ENCODE data around the gene ASCC1. TPM values are rescaled to one million over a fixed set of nuclear protein-coding genes. Genes with fewer than 3 reads are reported as not detected.
"Not testable (repeated sequence)": the region's sequence is repeated elsewhere in the genome, so short reads cannot be mapped to it uniquely, and the experiment has no call there.

Gene ASCC1
- total RNA-seq, 8 experiments from 2014 or later: 28.1 to 51.0 (median 37.3) TPM

GRCh38 chr10:72255977-72256729 is 40.1 kb upstream of the ASCC1 start:
- no peak overlapping the region for H3K4me3 ChIP-seq
- no peak for ATAC-seq (replicated peaks in 6 of 8)

GRCh38 chr10:72254813-72255568 is 38.9 kb upstream of the ASCC1 start:
- ATAC-seq (replicated peaks in 6 of 8): peak; percentile 47 to 96 (median 93)
- in situ Hi-C loops (cut with MboI; ENCODE audit: low pct_unique_long_range_greater_than_20kb in 2 of 9, low sequenced_read_pairs in 9 of 9, unreplicated experiment in 9 of 9): no loop called here
- H3K4me1 ChIP-seq (replicated peaks in 1 of 2): peaks cover 28 to 31% of the 10 kb centered on the region in 2 donors
- peak overlapping the region; percentile 77 to 89 for H3K27ac ChIP-seq
- H3K4me3 ChIP-seq: peak overlapping the region in 2 of 5 donors; percentile 16 to 19
- 3 to 80% (median 24%) methylated on average over 1 to 6 of the region's 15 CpGs; no CpG with 5 or more reads in 4 of the 10 experiments for WGBS, 10 experiments

More at GRCh38 chr10:72255977-72256729, 40.1 kb upstream of the ASCC1 start:
- Histone ChIP-seq H3K27ac (no peak overlapping the region), H3K4me1 (replicated peaks in 1 of 2) (peaks cover 35 to 37% of the 10 kb centered on the region in 2 donors)
- WGBS, 10 experiments: 83 to 100% (median 98%) methylated on average over 1 to 4 of the region's 6 CpGs; no CpG with 5 or more reads in 6 of the 10 experiments
- in situ Hi-C loops (cut with MboI; ENCODE audit: low pct_unique_long_range_greater_than_20kb in 2 of 9, low sequenced_read_pairs in 9 of 9, unreplicated experiment in 9 of 9): no loop called here

- H3K4me3 ChIP-seq: no peak overlapping the region
- H3K27ac ChIP-seq: no peak overlapping the region
- 72 to 100% (median 94%) methylated on average over 1 to 7 of the region's 7 CpGs; no CpG with 5 or more reads in 2 of the 10 experiments for WGBS, 10 experiments
- peaks cover 20 to 24% of the 10 kb centered on the region in 2 donors for H3K4me1 ChIP-seq (replicated peaks in 1 of 2)
- no peak for ATAC-seq (replicated peaks in 6 of 8)
- in situ Hi-C loops (cut with MboI; ENCODE audit: low pct_unique_long_range_greater_than_20kb in 2 of 9, low sequenced_read_pairs in 9 of 9, unreplicated experiment in 9 of 9): no loop called here
These were observed 37.5 kb upstream of the ASCC1 start for GRCh38 chr10:72253578-72253977.

GRCh38 chr10:72252972-72253371 is 36.9 kb upstream of the ASCC1 start:
- Histone ChIP-seq H3K4me1 (replicated peaks in 1 of 2) (peaks cover 26 to 30% of the 10 kb centered on the region in 2 donors), H3K27ac (no peak overlapping the region), H3K4me3 (no peak overlapping the region)
- WGBS, 10 experiments: 20 to 100% (median 92%) methylated on average over 1 to 2 of the region's 3 CpGs; no CpG with 5 or more reads in 2 of the 10 experiments
- in situ Hi-C loops (cut with MboI; ENCODE audit: low pct_unique_long_range_greater_than_20kb in 2 of 9, low sequenced_read_pairs in 9 of 9, unreplicated experiment in 9 of 9): no loop called here
- no peak for ATAC-seq (replicated peaks in 6 of 8)

GRCh38 chr10:72251635-72252034 is 35.6 kb upstream of the ASCC1 start:
- Histone ChIP-seq H3K4me1 (replicated peaks in 1 of 2) (peaks cover 27 to 32% of the 10 kb centered on the region in 2 donors), H3K4me3 (no peak overlapping the region), H3K27ac (no peak overlapping the region)
- ATAC-seq (replicated peaks in 6 of 8): no peak
- WGBS, 10 experiments: 90 to 100% (median 94%) methylated on average over 1 to 6 of the region's 6 CpGs; no CpG with 5 or more reads in 7 of the 10 experiments
- in situ Hi-C loops (cut with MboI; ENCODE audit: low pct_unique_long_range_greater_than_20kb in 2 of 9, low sequenced_read_pairs in 9 of 9, unreplicated experiment in 9 of 9): no loop called here

- Histone ChIP-seq H3K27ac (no peak overlapping the region), H3K4me1 (replicated peaks in 1 of 2) (peaks cover 27 to 32% of the 10 kb centered on the region in 2 donors), H3K4me3 (no peak overlapping the region)
- peak in 3 of 8 experiments; percentile 40 to 67 (median 57) for ATAC-seq (replicated peaks in 6 of 8)
- in situ Hi-C loops (cut with MboI; ENCODE audit: low pct_unique_long_range_greater_than_20kb in 2 of 9, low sequenced_read_pairs in 9 of 9, unreplicated experiment in 9 of 9): no loop called here
- 100% methylated on average over 1 of the region's 1 CpG; no CpG with 5 or more reads in 8 of the 10 experiments for WGBS, 10 experiments
These were observed 34.6 kb upstream of the ASCC1 start for GRCh38 chr10:72250666-72251065.

- peaks cover 15 to 28% of the 10 kb centered on the region in 2 donors for H3K4me1 ChIP-seq (replicated peaks in 1 of 2)
- in situ Hi-C loops (cut with MboI; ENCODE audit: low pct_unique_long_range_greater_than_20kb in 2 of 9, low sequenced_read_pairs in 9 of 9, unreplicated experiment in 9 of 9): loop anchor here in 1 of 9 experiments (25.0 kb wide), 1 partner anchor 88 kb away; no protein-coding TSS in a partner anchor
- not testable (repeated sequence) for H3K4me3 ChIP-seq; ATAC-seq (replicated peaks in 6 of 8); H3K27ac ChIP-seq
- 88 to 98% (median 91%) methylated on average over 4 to 12 of the region's 17 CpGs; no CpG with 5 or more reads in 4 of the 10 experiments for WGBS, 10 experiments
These were observed 33.2 kb upstream of the ASCC1 start for GRCh38 chr10:72249176-72249862.

- H3K4me3 ChIP-seq: no peak overlapping the region
- in situ Hi-C loops (cut with MboI; ENCODE audit: low pct_unique_long_range_greater_than_20kb in 2 of 9, low sequenced_read_pairs in 9 of 9, unreplicated experiment in 9 of 9): loop anchor here in 1 of 9 experiments (25.0 kb wide), 1 partner anchor 89 kb away; no protein-coding TSS in a partner anchor
These were observed 32.5 kb upstream of the ASCC1 start for GRCh38 chr10:72248468-72249151.

GRCh38 chr10:72245949-72246525 is 30.0 kb upstream of the ASCC1 start:
- no peak overlapping the region for H3K4me3 ChIP-seq
- in situ Hi-C loops (cut with MboI; ENCODE audit: low pct_unique_long_range_greater_than_20kb in 2 of 9, low sequenced_read_pairs in 9 of 9, unreplicated experiment in 9 of 9): loop anchor here in 1 of 9 experiments (25.0 kb wide), 1 partner anchor 91 kb away; no protein-coding TSS in a partner anchor
- ATAC-seq (replicated peaks in 6 of 8): no peak
- 26 to 93% (median 64%) methylated on average over 2 to 3 of the region's 3 CpGs; no CpG with 5 or more reads in 5 of the 10 experiments for WGBS, 10 experiments
- peaks cover 12 to 30% of the 10 kb centered on the region in 2 donors for H3K4me1 ChIP-seq (replicated peaks in 1 of 2)
- H3K27ac ChIP-seq: no peak overlapping the region

More at GRCh38 chr10:72248468-72249151, 32.5 kb upstream of the ASCC1 start:
- WGBS, 10 experiments: 28 to 67% (median 50%) methylated on average over 1 to 5 of the region's 10 CpGs; no CpG with 5 or more reads in 5 of the 10 experiments
- Histone ChIP-seq H3K27ac (peak overlapping the region; percentile 4 to 29), H3K4me1 (replicated peaks in 1 of 2) (peaks cover 12 to 30% of the 10 kb centered on the region in 2 donors)
- peak; percentile 19 to 79 (median 72) for ATAC-seq (replicated peaks in 6 of 8)

GRCh38 chr10:72244573-72245038 is 28.5 kb upstream of the ASCC1 start:
- 10 to 100% (median 80%) methylated on average over 1 to 5 of the region's 5 CpGs for WGBS, 10 experiments
- H3K4me1 ChIP-seq (replicated peaks in 1 of 2): peaks cover 12 to 30% of the 10 kb centered on the region in 2 donors
- peak in 3 of 8 experiments; percentile 4 to 15 (median 8) for ATAC-seq (replicated peaks in 6 of 8)
- no peak overlapping the region for H3K4me3 ChIP-seq
- peak overlapping the region in 1 of 2 donors; percentile 32 for H3K27ac ChIP-seq
- in situ Hi-C loops (cut with MboI; ENCODE audit: low pct_unique_long_range_greater_than_20kb in 2 of 9, low sequenced_read_pairs in 9 of 9, unreplicated experiment in 9 of 9): loop anchor here in 1 of 9 experiments (25.0 kb wide), 1 partner anchor 93 kb away; no protein-coding TSS in a partner anchor

GRCh38 chr10:72243822-72244437 is 27.9 kb upstream of the ASCC1 start:
- H3K4me1 ChIP-seq (replicated peaks in 1 of 2): peaks cover 10 to 28% of the 10 kb centered on the region in 2 donors
- peak in 5 of 8 experiments; percentile 46 to 91 (median 68) for ATAC-seq (replicated peaks in 6 of 8)
- peak overlapping the region in 1 of 2 donors; percentile 32 for H3K27ac ChIP-seq
- H3K4me3 ChIP-seq: no peak overlapping the region
- 0 to 100% (median 60%) methylated on average over 2 to 7 of the region's 11 CpGs for WGBS, 10 experiments
- in situ Hi-C loops (cut with MboI; ENCODE audit: low pct_unique_long_range_greater_than_20kb in 2 of 9, low sequenced_read_pairs in 9 of 9, unreplicated experiment in 9 of 9): loop anchor here in 1 of 9 experiments (25.0 kb wide), 1 partner anchor 93 kb away; no protein-coding TSS in a partner anchor
